Measurements from ENCODE around the gene BOC. TPM values are rescaled to one million over a fixed set of nuclear protein-coding genes. Genes with fewer than 3 reads are reported as not detected.
"Not testable (repeated sequence)": the region's sequence is repeated elsewhere in the genome, so short reads cannot be mapped to it uniquely, and the experiment has no call there.

Gene BOC
- total and polyA plus RNA-seq, 8 donors, result 6.0 to 34.8 (median 27.4) TPM

DNA sequence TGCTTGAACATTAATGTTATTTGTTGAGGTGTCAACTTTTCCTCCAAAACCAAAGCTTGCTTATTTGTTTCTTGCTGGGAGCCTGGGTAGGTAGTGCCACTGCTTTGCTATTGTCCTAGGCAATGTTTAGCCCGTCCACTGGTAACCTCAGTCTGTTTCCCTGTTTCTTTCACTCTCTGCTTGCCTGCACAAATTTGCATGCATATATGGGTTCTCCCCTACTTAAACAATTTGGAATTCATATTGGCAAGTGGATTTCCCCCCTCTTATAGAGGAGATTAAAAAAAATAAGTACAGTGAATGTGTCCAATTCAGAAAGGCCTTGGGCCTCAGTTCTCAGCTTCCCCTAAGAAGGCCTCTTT lies 45.0 kb upstream of the BOC start:
- Histone ChIP-seq H3K9me3 (no peaks in the 10 kb centered on the region), H3K27me3 (no peaks in the 10 kb centered on the region), H3K4me1 (no peaks in the 10 kb centered on the region), H3K27ac (no peak overlapping the region), H3K36me3 (no peaks in the 10 kb centered on the region), H3K4me3 (no peak overlapping the region)
- TF ChIP-seq, protein P1, sequence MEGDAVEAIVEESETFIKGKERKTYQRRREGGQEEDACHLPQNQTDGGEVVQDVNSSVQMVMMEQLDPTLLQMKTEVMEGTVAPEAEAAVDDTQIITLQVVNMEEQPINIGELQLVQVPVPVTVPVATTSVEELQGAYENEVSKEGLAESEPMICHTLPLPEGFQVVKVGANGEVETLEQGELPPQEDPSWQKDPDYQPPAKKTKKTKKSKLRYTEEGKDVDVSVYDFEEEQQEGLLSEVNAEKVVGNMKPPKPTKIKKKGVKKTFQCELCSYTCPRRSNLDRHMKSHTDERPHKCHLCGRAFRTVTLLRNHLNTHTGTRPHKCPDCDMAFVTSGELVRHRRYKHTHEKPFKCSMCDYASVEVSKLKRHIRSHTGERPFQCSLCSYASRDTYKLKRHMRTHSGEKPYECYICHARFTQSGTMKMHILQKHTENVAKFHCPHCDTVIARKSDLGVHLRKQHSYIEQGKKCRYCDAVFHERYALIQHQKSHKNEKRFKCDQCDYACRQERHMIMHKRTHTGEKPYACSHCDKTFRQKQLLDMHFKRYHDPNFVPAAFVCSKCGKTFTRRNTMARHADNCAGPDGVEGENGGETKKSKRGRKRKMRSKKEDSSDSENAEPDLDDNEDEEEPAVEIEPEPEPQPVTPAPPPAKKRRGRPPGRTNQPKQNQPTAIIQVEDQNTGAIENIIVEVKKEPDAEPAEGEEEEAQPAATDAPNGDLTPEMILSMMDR (IDR thresholded peaks at IDR 0.05), result no peak
- DNase-seq, result no peak
- no peak for ATAC-seq
- intact Hi-C loops (cut with DNase I), result no loop called here

DNA sequence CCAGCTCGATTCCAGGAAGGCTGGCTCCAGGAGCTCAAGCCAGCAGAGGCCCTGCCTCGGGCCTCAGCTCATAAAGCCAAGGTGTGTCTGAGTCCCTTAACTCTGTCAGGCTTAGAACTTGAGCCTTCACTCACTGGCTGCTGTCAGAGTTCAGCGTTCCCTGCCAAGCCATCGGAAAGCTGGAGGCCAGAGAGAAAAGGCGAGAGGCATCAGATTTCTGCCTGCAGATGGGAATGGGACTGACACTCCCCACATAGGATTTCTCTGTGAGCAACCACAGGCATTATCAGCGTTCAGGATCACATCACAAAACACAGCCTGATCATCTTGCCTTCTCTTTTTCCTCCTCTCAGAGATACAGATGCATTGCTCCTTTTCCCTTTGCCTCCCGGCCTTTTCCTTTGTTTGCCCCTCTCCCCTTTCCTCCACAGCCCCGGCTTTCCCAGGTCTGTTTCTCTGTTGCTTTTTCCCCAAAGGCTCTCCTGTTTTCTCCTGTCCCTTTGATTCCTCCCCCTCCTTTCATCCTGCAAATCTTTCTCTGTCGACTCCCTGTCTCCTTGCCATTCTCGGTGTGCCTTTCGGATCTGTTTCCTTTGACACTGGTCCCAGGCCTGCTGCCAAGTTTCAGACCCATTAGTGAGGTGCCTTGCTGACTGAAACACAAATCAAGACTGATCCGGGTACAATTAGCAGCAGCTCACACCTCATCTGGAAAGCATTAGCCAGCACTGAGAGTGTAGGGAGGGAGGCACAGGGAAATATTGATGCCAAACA lies 44.5 kb upstream of the BOC start:
- Histone ChIP-seq H3K27me3 (no peaks in the 10 kb centered on the region), H3K9me3 (no peaks in the 10 kb centered on the region), H3K4me1 (no peaks in the 10 kb centered on the region), H3K4me3 (no peak overlapping the region), H3K27ac (peak overlapping the region in 1 of 2 donors; percentile 62), H3K36me3 (no peaks in the 10 kb centered on the region)
- intact Hi-C loops (cut with DNase I), result no loop called here
- ATAC-seq (peak; percentile 35), DNase-seq (peak in 2 of 4 donors; percentile 75 to 84)
- TF ChIP-seq, protein P1 (IDR thresholded peaks at IDR 0.05), result no peak

DNA sequence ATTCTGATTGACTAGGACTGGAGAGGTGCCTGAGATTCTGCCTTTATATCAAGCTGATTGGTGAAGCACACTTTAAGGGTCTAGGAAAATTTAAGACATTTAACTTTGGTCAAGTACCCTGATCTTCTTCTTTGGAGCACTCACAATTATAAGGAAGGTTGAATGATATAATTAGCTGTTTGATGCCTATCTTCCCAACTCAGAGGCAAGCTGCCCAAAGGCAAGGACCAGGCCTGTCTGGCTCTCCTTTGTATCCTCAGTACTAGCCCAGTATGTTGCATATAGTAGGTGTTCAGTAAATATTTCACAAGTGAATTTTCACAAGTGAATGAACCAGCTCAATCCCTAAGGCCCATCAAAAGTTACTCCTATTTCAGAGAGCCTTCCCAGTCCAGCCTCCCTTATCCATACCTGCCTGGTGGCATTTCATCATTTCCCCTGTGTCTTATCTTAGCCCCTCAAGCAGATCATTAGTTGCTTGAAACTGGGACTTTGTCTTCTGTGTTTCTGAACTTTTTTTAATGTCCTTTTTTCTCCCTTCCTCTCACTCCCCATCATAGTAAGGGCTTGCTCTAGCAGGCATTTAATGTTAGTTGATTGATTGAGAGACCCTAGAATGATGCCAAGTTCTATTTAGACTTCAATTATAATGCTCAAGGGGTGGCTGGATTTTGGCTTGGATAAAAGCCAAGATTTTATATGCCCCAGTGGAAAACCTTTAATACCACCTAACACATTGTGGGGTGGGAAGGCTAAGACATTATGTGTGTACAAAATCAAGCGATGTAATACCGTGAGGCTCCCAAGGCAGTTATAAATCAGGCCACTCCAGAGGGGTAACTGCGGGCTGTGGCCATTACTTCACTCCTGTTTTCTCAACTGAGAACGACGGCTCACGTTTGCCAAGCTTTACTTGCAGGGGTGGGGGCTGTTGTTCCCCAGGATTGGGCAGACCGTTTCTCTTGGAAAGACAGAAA lies 43.2 kb upstream of the BOC start:
- H3K27ac ChIP-seq, result no peak overlapping the region
- TF ChIP-seq, protein P1 (IDR thresholded peaks at IDR 0.05), result no peak
- no peaks in the 10 kb centered on the region for H3K36me3 ChIP-seq
- H3K27me3 ChIP-seq, result no peaks in the 10 kb centered on the region
- intact Hi-C loops (cut with DNase I), result no loop called here
- no peaks in the 10 kb centered on the region for H3K9me3 ChIP-seq
- no peak for DNase-seq
- no peak overlapping the region for H3K4me3 ChIP-seq
- H3K4me1 ChIP-seq, result no peaks in the 10 kb centered on the region
- ATAC-seq, result no peak

DNA sequence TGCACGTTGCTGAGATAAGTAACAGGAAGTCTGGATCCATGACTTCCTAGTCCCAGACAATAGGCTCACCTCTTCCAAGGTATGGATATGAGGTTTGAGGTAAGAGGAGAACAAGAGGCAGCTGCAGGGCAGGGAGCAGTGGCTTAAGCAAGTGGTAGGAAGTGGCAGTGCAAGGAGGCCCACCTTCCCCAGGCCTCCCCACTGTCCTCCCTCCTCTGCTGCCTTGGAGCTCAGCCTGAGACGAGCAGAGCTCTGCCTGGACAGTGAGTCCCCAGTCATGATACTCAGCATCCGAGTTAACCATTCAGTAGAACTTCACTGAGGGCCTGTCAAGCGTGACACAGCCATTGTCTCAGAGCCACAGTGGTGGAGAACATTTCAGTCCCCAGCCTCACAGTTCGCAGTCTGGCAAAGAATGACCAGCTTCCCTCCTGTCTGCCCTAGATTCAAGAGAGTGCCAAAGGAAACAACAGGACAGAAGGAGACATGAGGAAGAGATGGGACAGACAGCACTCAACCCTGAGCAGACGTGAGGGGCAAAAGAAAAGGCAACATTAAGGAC lies 41.4 kb upstream of the BOC start:
- no peaks in the 10 kb centered on the region for H3K27me3 ChIP-seq
- intact Hi-C loops (cut with DNase I), result no loop called here
- TF ChIP-seq, protein P1 (IDR thresholded peaks at IDR 0.05), result no peak
- no peaks in the 10 kb centered on the region for H3K4me1 ChIP-seq
- ATAC-seq, result no peak
- DNase-seq, result no peak
- no peaks in the 10 kb centered on the region for H3K36me3 ChIP-seq
- H3K27ac ChIP-seq, result no peak overlapping the region
- no peak overlapping the region for H3K4me3 ChIP-seq
- H3K9me3 ChIP-seq, result no peaks in the 10 kb centered on the region

DNA sequence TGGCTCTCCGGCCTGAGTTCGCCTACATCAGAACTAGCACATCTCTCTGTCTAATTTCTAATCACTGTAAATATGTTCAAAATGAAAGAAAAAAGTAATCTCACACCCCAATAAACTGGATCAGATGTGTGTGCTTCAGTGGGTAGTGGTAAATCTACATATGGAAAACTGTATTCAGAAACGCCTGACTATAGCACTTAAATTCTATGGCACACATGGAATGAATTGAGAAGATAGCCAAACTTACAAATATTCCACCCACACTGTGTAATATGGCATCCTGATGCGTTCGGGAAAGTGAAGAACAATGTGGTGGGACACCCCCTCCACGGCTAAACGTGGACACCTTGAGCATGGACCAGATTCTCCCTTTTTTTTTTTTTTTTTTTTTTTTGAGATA lies 40.6 kb upstream of the BOC start:
- Histone ChIP-seq H3K4me1 (no peaks in the 10 kb centered on the region), H3K27me3 (no peaks in the 10 kb centered on the region), H3K4me3 (no peak overlapping the region), H3K36me3 (no peaks in the 10 kb centered on the region), H3K27ac (no peak overlapping the region), H3K9me3 (no peaks in the 10 kb centered on the region)
- DNase-seq (no peak), ATAC-seq (no peak)
- intact Hi-C loops (cut with DNase I), result no loop called here
- TF ChIP-seq, protein P1 (IDR thresholded peaks at IDR 0.05), result no peak

DNA sequence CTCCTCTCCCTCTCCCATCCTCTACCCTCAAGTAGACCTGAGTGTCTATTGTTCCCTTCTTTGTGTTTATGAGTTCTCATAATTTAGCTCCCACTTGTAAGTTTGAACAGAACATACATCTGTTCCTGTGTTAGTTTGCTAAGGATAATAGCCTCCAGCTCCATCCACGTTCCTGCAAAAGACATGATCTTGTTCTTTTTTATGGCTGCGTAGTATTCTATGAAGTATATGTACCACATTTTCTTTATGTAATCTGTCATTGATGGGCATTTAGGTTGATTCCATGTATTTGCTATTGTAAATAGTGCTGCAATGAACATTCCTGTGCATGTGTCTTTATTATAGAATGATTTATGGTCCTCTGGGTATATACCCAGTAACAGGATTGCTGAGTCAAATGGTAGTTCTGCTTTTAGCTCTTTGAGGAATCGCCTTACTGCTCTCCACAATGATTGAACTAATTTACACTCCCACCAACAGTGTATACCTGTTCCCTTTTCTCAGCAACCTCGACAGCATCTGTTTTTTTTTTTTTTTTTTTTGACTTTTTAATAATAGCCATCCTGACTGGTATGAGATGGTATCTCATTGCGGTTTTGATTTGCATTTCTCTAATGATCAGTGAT lies 39.6 kb upstream of the BOC start:
- H3K36me3 ChIP-seq; H3K4me1 ChIP-seq; DNase-seq; H3K27ac ChIP-seq; intact Hi-C loops (cut with DNase I); H3K9me3 ChIP-seq; H3K4me3 ChIP-seq; H3K27me3 ChIP-seq; ATAC-seq: not testable (repeated sequence)

Measured in left lung (tissue), 10 donors.